Thoracic aorta (tissue), 2 donors: ENCODE data around the gene SPTBN5. TPM values are rescaled to one million over a fixed set of nuclear protein-coding genes. Genes with fewer than 3 reads are reported as not detected.

Experiments
- ATAC-seq: fragments of 150-250 bp; one replicate; pipeline ENCODE4 v1.8.0; 2017; ENCODE audit warnings: low read depth; ENCODE audit not compliant: insufficient number of reproducible peaks, low FRiP score
- DNase-seq: peaks from one replicate; pipeline ENCODE4 v3.0.0-alpha.2; 2020; ENCODE audit warnings: low spot score
- H3K27ac ChIP-seq, 2 donors: fragments of 200-600 bp; sonication (generic); 1 replicate in 1 of 2; 2 replicates in 1 of 2; pipeline ENCODE4 v1.5.1; 2016; ENCODE audit warnings: mild to moderate bottlenecking in 2 of 2, moderate library complexity in 2 of 2
- H3K27me3 ChIP-seq: fragments of 200-600 bp; sonication (generic); replicated peaks from 2 replicates; pipeline ENCODE4 v1.6.0; 2016; ENCODE audit warnings: mild to moderate bottlenecking; ENCODE audit not compliant: insufficient read depth
- H3K36me3 ChIP-seq: fragments of 200-600 bp; sonication (generic); one replicate; pipeline ENCODE4 v1.5.1; 2016
- H3K4me1 ChIP-seq, 2 donors: fragments of 200-600 bp; sonication (generic); 1 replicate in 1 of 2; 2 replicates in 1 of 2; pipeline versions ENCODE4 v1.5.1 to v1.6.0; 2016; ENCODE audit warnings: low read depth in 2 of 2, mild to moderate bottlenecking in 1 of 2; ENCODE audit not compliant: control insufficient read depth in 1 of 2
- H3K4me3 ChIP-seq: fragments of 200-600 bp; sonication (generic); 2 replicates; pipeline ENCODE4 v1.5.1; 2016; ENCODE audit warnings: mild to moderate bottlenecking
- H3K9me3 ChIP-seq: fragments of 200-600 bp; sonication (generic); 2 replicates; pipeline ENCODE4 v1.5.1; 2016
- CTCF ChIP-seq: fragments of 200-600 bp; sonication (generic); IDR thresholded peaks from one replicate; pipeline ENCODE4 v1.5.1; 2019; ENCODE audit warnings: antibody characterized with exemption
- total RNA-seq, 2 donors: library from RNA; depleted of rRNA; stranded (reverse); fragments of >200 nt; gene quantifications; one replicate each; pipeline versions ENCODE4 v1.1.0 to v1.2.3, GENCODE V29; 2016

The SPTBN5 gene
- total RNA-seq, 2 donors from 2014 or later, result 1.3 to 3.9 TPM

DNA sequence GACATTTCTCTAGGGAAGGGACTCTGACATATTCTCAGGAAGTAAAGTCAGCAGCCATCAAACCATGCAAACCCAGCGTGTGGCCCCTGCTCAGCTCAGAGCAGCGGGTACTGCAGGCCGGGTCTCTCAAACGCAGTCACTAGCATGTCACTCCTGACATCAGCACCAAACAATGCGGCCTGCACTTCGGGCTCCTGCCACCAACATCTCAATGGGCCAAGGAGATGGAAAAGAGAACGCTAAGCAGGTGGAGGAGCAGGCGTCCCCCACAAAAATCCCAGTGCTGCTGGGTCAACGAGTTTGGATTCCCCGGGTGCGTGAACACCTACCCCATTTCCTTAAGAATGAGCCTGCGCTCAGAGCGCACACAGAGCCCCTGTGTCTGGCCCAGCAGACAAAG lies 9.9 kb upstream of the SPTBN5 start:
- Histone ChIP-seq H3K36me3 (peaks cover 40% of the 10 kb centered on the region), H3K9me3 (no peaks in the 10 kb centered on the region), H3K27ac (no peak overlapping the region), H3K4me1 (peaks cover 0 to 17% of the 10 kb centered on the region in 2 donors), H3K4me3 (no peak overlapping the region), H3K27me3 (no peaks in the 10 kb centered on the region)
- DNase-seq (no peak), ATAC-seq (no peak)
- no peak for TF ChIP-seq CTCF

- DNase-seq (no peak), ATAC-seq (no peak)
- no peak overlapping the region for H3K27ac ChIP-seq
Observed at GRCh38 chr15:41901431-41901830, 7.6 kb upstream of the SPTBN5 start.

GRCh38 chr15:41900526-41901380 lies 6.9 kb upstream of the SPTBN5 start:
- DNase-seq, result no peak

More at GRCh38 chr15:41901431-41901830, 7.6 kb upstream of the SPTBN5 start:
- Histone ChIP-seq H3K9me3 (no peaks in the 10 kb centered on the region), H3K36me3 (peaks cover 24% of the 10 kb centered on the region), H3K4me3 (no peak overlapping the region), H3K4me1 (peaks cover 0 to 17% of the 10 kb centered on the region in 2 donors), H3K27me3 (no peaks in the 10 kb centered on the region)
- TF ChIP-seq CTCF, result no peak

GRCh38 chr15:41899854-41900442 lies 6.1 kb upstream of the SPTBN5 start:
- Histone ChIP-seq H3K36me3 (peaks cover 21% of the 10 kb centered on the region), H3K4me1 (peaks cover 0 to 21% of the 10 kb centered on the region in 2 donors), H3K27ac (no peak overlapping the region), H3K27me3 (no peaks in the 10 kb centered on the region), H3K9me3 (no peaks in the 10 kb centered on the region), H3K4me3 (no peak overlapping the region)
- TF ChIP-seq CTCF, result no peak
- no peak for DNase-seq
- ATAC-seq, result no peak

More at GRCh38 chr15:41900526-41901380, 6.9 kb upstream of the SPTBN5 start:
- no peak overlapping the region for H3K27ac ChIP-seq
- ATAC-seq, result no peak
- H3K9me3 ChIP-seq, result no peaks in the 10 kb centered on the region
- no peaks in the 10 kb centered on the region for H3K27me3 ChIP-seq
- no peak overlapping the region for H3K4me3 ChIP-seq
- TF ChIP-seq CTCF, result no peak
- peaks cover 21% of the 10 kb centered on the region for H3K36me3 ChIP-seq
- peaks cover 0 to 17% of the 10 kb centered on the region in 2 donors for H3K4me1 ChIP-seq

GRCh38 chr15:41897363-41897799 lies 3.5 kb upstream of the SPTBN5 start:
- no peak overlapping the region for H3K4me3 ChIP-seq
- H3K27ac ChIP-seq, result no peak overlapping the region
- H3K9me3 ChIP-seq, result no peaks in the 10 kb centered on the region
- H3K4me1 ChIP-seq, result peaks cover 7 to 20% of the 10 kb centered on the region in 2 donors
- no peaks in the 10 kb centered on the region for H3K27me3 ChIP-seq
- DNase-seq (no peak), ATAC-seq (no peak)
- peaks cover 21% of the 10 kb centered on the region for H3K36me3 ChIP-seq
- no peak for TF ChIP-seq CTCF
